NK-92 treated with Interleukin-12 subunit alpha and Interleukin-12 subunit beta, amount 100 ng/mL, for 24 hours (cell line): ENCODE data around the gene TRMT11.
A peak's percentile ranks its signal among the peaks of the same experiment; 100 is the strongest.
"Not testable (repeated sequence)": the region's sequence is repeated elsewhere in the genome, so short reads cannot be mapped to it uniquely, and the experiment has no call there.

ENCODE experiments used
- DNase-seq: peaks from one replicate; lab custom pipeline; 2025; lab: John Stamatoyannopoulos, UW

TRMT11 gene

GRCh38 chr6:125986301-125987025, at the start of gene TRMT11:
TRMT11 (plus strand) TSS chr6:125986540; CDS start chr6:125986551, 11 bp downstream.
- DNase-seq = peak; percentile 81

- DNase-seq = no peak
Measured at GRCh38 chr6:125939026-125939425, 47.3 kb upstream of the TRMT11 start.

GRCh38 chr6:125939791-125940190, 46.5 kb upstream of the TRMT11 start:
- DNase-seq = no peak

GRCh38 chr6:125940247-125941041, 45.9 kb upstream of the TRMT11 start:
- DNase-seq = no peak

- DNase-seq = no peak
Measured at GRCh38 chr6:125942672-125943527, 43.4 kb upstream of the TRMT11 start.

GRCh38 chr6:125943528-125944433, 42.6 kb upstream of the TRMT11 start:
- DNase-seq = no peak

- no peak for DNase-seq
Measured at GRCh38 chr6:125944434-125944816, 41.9 kb upstream of the TRMT11 start.

- DNase-seq = no peak
Measured at GRCh38 chr6:125944896-125945295, 41.4 kb upstream of the TRMT11 start.

GRCh38 chr6:125945378-125946141, 40.8 kb upstream of the TRMT11 start:
- no peak for DNase-seq

GRCh38 chr6:125947615-125948014, 38.7 kb upstream of the TRMT11 start:
- no peak for DNase-seq

GRCh38 chr6:125948455-125948854, 37.9 kb upstream of the TRMT11 start:
- no peak for DNase-seq

- DNase-seq = no peak
Measured at GRCh38 chr6:125949069-125949468, 37.3 kb upstream of the TRMT11 start.

GRCh38 chr6:125950293-125950692, 36.0 kb upstream of the TRMT11 start:
- DNase-seq = no peak

GRCh38 chr6:125950716-125951115, 35.6 kb upstream of the TRMT11 start:
- not testable (repeated sequence) for DNase-seq

- DNase-seq = no peak
Measured at GRCh38 chr6:125951323-125951722, 35.0 kb upstream of the TRMT11 start.

- peak; percentile 16 for DNase-seq
Measured at GRCh38 chr6:125952764-125953501, 33.4 kb upstream of the TRMT11 start.

- DNase-seq = no peak
Measured at GRCh38 chr6:125953502-125953875, 32.9 kb upstream of the TRMT11 start.

GRCh38 chr6:125954735-125955339, 31.5 kb upstream of the TRMT11 start:
- no peak for DNase-seq

GRCh38 chr6:125955973-125956372, 30.4 kb upstream of the TRMT11 start:
- no peak for DNase-seq
